Bronchial epithelial cell (primary cell): ENCODE measurements around the gene ZNF630. TPM values are rescaled to one million over a fixed set of nuclear protein-coding genes. Genes with fewer than 3 reads are reported as not detected.
"Not testable (repeated sequence)": the region's sequence is repeated elsewhere in the genome, so short reads cannot be mapped to it uniquely, and the experiment has no call there.

Experiments
- DNase-seq: peaks from one replicate; pipeline ENCODE4 v3.0.0-alpha.2; 2010; ENCODE audit warnings: low read depth
- FAIRE-seq: peaks from 2 replicates; lab custom pipeline; 2011; peaks lifted over from hg19 to GRCh38; lab: Jason Lieb, UNC
- H3K27me3 ChIP-seq: 2 replicates; pipeline ENCODE4 v1.5.1; 2011; ENCODE audit warnings: low read length; ENCODE audit not compliant: control insufficient read depth, insufficient read depth
- H3K36me3 ChIP-seq: 2 replicates; pipeline ENCODE4 v1.5.1; 2011; ENCODE audit warnings: low read length; ENCODE audit not compliant: control insufficient read depth, insufficient read depth
- H3K4me3 ChIP-seq: 2 replicates; pipeline ENCODE4 v1.5.1; 2011; ENCODE audit warnings: mild to moderate bottlenecking, low read depth, low read length, control low read depth
- CTCF ChIP-seq: IDR thresholded peaks from 2 replicates; pipeline ENCODE4 v1.5.1; 2011; ENCODE audit warnings: mild to moderate bottlenecking, moderate library complexity, low read length, control low read depth, inconsistent platforms; ENCODE audit not compliant: insufficient read depth, severe bottlenecking
- total RNA-seq: library from RNA; depleted of rRNA; stranded (reverse); fragments of >200 nt; gene quantifications from 2 replicates; pipeline ENCODE4 v1.2.1, GENCODE V29; 2014

Gene ZNF630
- total RNA-seq, 1 donor from 2014 or later = 1.8 TPM

- Histone ChIP-seq H3K36me3 (no peaks in the 10 kb centered on the region), H3K27me3 (no peaks in the 10 kb centered on the region), H3K4me3 (no peak overlapping the region)
- DNase-seq (peak; percentile 48), FAIRE-seq (peak; percentile 66)
- TF ChIP-seq CTCF = peak; percentile 47
Measured at GRCh38 chrX:48025561-48025960, 45.9 kb downstream of the ZNF630 start.

DNA sequence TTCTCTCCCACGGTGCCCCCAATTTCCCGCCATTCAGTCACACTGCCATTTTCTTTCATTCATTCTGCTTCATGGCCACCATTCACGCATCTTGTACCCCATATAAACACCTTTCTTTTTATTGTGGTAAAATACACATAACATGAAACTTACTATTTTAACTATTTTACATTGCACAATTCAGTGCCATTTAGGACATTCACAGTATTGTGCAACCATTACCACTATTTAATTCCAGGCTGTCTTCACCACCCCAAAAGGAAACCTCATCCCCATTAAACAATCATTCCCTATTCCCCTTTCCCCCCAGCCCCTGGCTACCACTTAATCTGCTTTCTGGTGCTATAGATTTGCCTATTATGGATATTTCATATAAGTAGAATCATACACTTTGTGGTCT, 48.7 kb downstream of the ZNF630 start:
- Histone ChIP-seq H3K36me3 (no peaks in the 10 kb centered on the region), H3K27me3 (no peaks in the 10 kb centered on the region), H3K4me3 (no peak overlapping the region)
- FAIRE-seq (no peak), DNase-seq (no peak)
- no peak for TF ChIP-seq CTCF

DNA sequence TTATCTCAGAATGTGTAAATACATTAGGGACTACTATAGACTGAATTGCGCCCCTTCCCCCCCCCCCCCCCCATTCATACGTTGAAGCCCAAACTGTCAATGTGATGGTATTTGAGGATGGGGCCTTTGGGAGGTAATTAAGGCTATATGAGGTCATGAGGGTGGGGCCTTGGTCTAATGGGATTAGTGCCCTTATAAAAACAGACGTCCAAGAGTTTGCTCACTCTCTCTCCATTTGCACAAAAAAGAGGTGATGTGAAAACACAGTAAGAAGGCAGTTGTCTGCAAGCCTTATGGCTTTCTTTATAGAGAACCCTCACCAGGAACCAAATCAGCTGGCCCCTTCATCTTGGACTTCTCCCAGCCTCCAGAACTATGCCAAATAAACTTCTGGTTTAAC, 49.3 kb downstream of the ZNF630 start:
- FAIRE-seq = no peak
- H3K27me3 ChIP-seq = no peaks in the 10 kb centered on the region
- no peak for DNase-seq
- no peaks in the 10 kb centered on the region for H3K36me3 ChIP-seq
- no peak overlapping the region for H3K4me3 ChIP-seq
- TF ChIP-seq CTCF = no peak

- peak overlapping the region; percentile 43 for H3K4me3 ChIP-seq
- H3K27me3 ChIP-seq = no peaks in the 10 kb centered on the region
- no peak for TF ChIP-seq CTCF
- DNase-seq (peak; percentile 49), FAIRE-seq (no peak)
- H3K36me3 ChIP-seq = no peaks in the 10 kb centered on the region
Measured at GRCh38 chrX:48021026-48021900, 50.2 kb downstream of the ZNF630 start.

- not testable (repeated sequence) for H3K4me3 ChIP-seq, H3K36me3 ChIP-seq, H3K27me3 ChIP-seq, DNase-seq, FAIRE-seq
Measured at GRCh38 chrX:48020472-48020871, 51.0 kb downstream of the ZNF630 start.

- not testable (repeated sequence) for DNase-seq, H3K36me3 ChIP-seq, H3K27me3 ChIP-seq, H3K4me3 ChIP-seq
- FAIRE-seq = peak; percentile 90
Measured at GRCh38 chrX:48019892-48020291, 51.5 kb downstream of the ZNF630 start.

GRCh38 chrX:48016583-48017310, 54.7 kb downstream of the ZNF630 start:
- DNase-seq, H3K36me3 ChIP-seq, FAIRE-seq, H3K27me3 ChIP-seq, H3K4me3 ChIP-seq: not testable (repeated sequence)

GRCh38 chrX:48009445-48009960, 61.9 kb downstream of the ZNF630 start:
- H3K27me3 ChIP-seq, H3K4me3 ChIP-seq, H3K36me3 ChIP-seq, FAIRE-seq, DNase-seq: not testable (repeated sequence)
